Caco-2 (cell line): ENCODE results near the gene HNRNPU. TPM values are rescaled to one million over a fixed set of nuclear protein-coding genes. Genes with fewer than 3 reads are reported as not detected.

Experiments
- BruUV-seq: library from RNA; stranded (reverse); fragments of 400-500 nt; replicated peaks from 2 replicates; lab custom pipeline; 2021; lab: Mats Ljungman, UMichigan
- CTCF ChIA-PET: fragments of 300-600 bp; sonication (Branson Sonifier 250); formaldehyde crosslinking; loops from one replicate; lab custom pipeline; 2022; ENCODE audit warnings: antibody characterized with exemption; lab: Charles Lee
- POLR2A ChIA-PET: fragments of 300-600 bp; sonication (Branson Sonifier 250); formaldehyde crosslinking; loops from one replicate; lab custom pipeline; 2022; ENCODE audit warnings: antibody characterized with exemption; lab: Charles Lee
- DNase-seq, 2 experiments: peaks; one replicate each; pipeline versions ENCODE4 v3.0.0 to v3.0.0-alpha.2; 2020 to 2022
- H3K27me3 ChIP-seq: replicated peaks from 2 replicates; pipeline ENCODE4 v1.6.0; 2011; ENCODE audit warnings: low read length; ENCODE audit not compliant: control insufficient read depth, insufficient read depth
- H3K36me3 ChIP-seq: 2 replicates; pipeline ENCODE4 v1.5.1; 2011; ENCODE audit warnings: low read length; ENCODE audit not compliant: control insufficient read depth, insufficient read depth
- H3K4me1 ChIP-seq: fragments of 250-450 bp; sonication (Bioruptor Pico); 2 replicates; pipeline ENCODE4 v1.5.1; 2020; ENCODE audit warnings: mild to moderate bottlenecking
- H3K4me3 ChIP-seq: 2 replicates; pipeline ENCODE4 v1.5.1; 2011; ENCODE audit warnings: low read depth, mild to moderate bottlenecking, control low read depth, low read length
- H3K9me3 ChIP-seq: fragments of 250-450 bp; sonication (Bioruptor Pico); 2 replicates; pipeline ENCODE4 v1.5.1; 2020; ENCODE audit warnings: mild to moderate bottlenecking, moderate library complexity
- H3K27ac Mint-ChIP-seq: one replicate; pipeline ENCODE4 v1.8.0; 2022; ENCODE audit warnings: mixed read lengths; ENCODE audit not compliant: unreplicated experiment
- H3K27me3 Mint-ChIP-seq: one replicate; pipeline ENCODE4 v1.8.0; 2022; ENCODE audit warnings: mixed read lengths; ENCODE audit not compliant: insufficient read depth, unreplicated experiment
- H3K36me3 Mint-ChIP-seq: one replicate; pipeline ENCODE4 v1.8.0; 2022; ENCODE audit warnings: mild to moderate bottlenecking, mixed read lengths; ENCODE audit not compliant: insufficient read depth, unreplicated experiment
- H3K4me1 Mint-ChIP-seq: one replicate; pipeline ENCODE4 v1.8.0; 2022; ENCODE audit warnings: low read depth, mixed read lengths; ENCODE audit not compliant: unreplicated experiment
- H3K4me3 Mint-ChIP-seq: one replicate; pipeline ENCODE4 v1.8.0; 2022; ENCODE audit warnings: mild to moderate bottlenecking, moderate library complexity, mixed read lengths; ENCODE audit not compliant: unreplicated experiment
- H3K9me3 Mint-ChIP-seq: one replicate; pipeline ENCODE4 v1.8.0; 2022; ENCODE audit warnings: mixed read lengths; ENCODE audit not compliant: unreplicated experiment
- CTCF ChIP-seq, 2 experiments: fragments of 200-600 bp in 1 of 2; IDR thresholded peaks; 1 replicate in 1 of 2; 2 replicates in 1 of 2; pipeline versions ENCODE4 v1.5.1 to v1.8.0; 2011 to 2022; ENCODE audit warnings: antibody characterized with exemption in 1 of 2, control low read depth in 1 of 2, inconsistent platforms in 1 of 2, low read depth in 1 of 2, low read length in 1 of 2, mild to moderate bottlenecking in 1 of 2, moderate library complexity in 1 of 2; ENCODE audit not compliant: insufficient read depth in 1 of 2, severe bottlenecking in 1 of 2, unreplicated experiment in 1 of 2
- intact Hi-C: fragments of 100-400 bp; cut with micrococcal nuclease; formaldehyde crosslinking; loops from one replicate; pipeline ENCODE4 v1.10.0; 2022; ENCODE audit not compliant: unreplicated experiment
- total RNA-seq: library from RNA; stranded (reverse); gene quantifications from 2 replicates; pipeline ENCODE4 v1.2.3, GENCODE V29; 2022

HNRNPU gene
- total RNA-seq, 1 experiment from 2014 or later: 478 TPM

GRCh38 chr1:244839656-244840055 lies 24.7 kb downstream of the HNRNPU start:
- intact Hi-C loops: loop anchor here (10.0 kb wide), 1 partner anchor 385 kb away; the partner anchor contains the start of gene ADSS2
- Histone ChIP-seq H3K4me1 (peaks cover 43% of the 10 kb centered on the region), H3K4me3 (no peak overlapping the region), H3K9me3 (no peaks in the 10 kb centered on the region), H3K36me3 (peaks cover 2% of the 10 kb centered on the region; the same call in 1 of the 2 replicates), H3K27me3 (no peaks in the 10 kb centered on the region)
- Mint-ChIP-seq H3K27me3 (no peaks in the 10 kb centered on the region), H3K4me1 (peaks cover 28% of the 10 kb centered on the region), H3K27ac (no peak overlapping the region), H3K36me3 (peaks cover 87% of the 10 kb centered on the region), H3K9me3 (no peaks in the 10 kb centered on the region), H3K4me3 (no peak overlapping the region)
- ChIA-PET CTCF (no interaction called here), POLR2A (no interaction called here)
- no peak for TF ChIP-seq CTCF (IDR thresholded peaks at IDR 0.05; ENCODE audit: insufficient read depth in 1 of 2, low read depth in 1 of 2, low read length in 1 of 2, severe bottlenecking in 1 of 2, unreplicated experiment in 1 of 2)
- no TSS peak for BruUV-seq
- DNase-seq: no peak

GRCh38 chr1:244837597-244838258 lies 26.6 kb downstream of the HNRNPU start:
- Mint-ChIP-seq H3K4me3 (peak overlapping the region; percentile 97), H3K27ac (no peak overlapping the region), H3K27me3 (no peaks in the 10 kb centered on the region), H3K36me3 (peaks cover 82% of the 10 kb centered on the region), H3K4me1 (peaks cover 28% of the 10 kb centered on the region), H3K9me3 (no peaks in the 10 kb centered on the region)
- Histone ChIP-seq H3K27me3 (no peaks in the 10 kb centered on the region), H3K4me3 (no peak overlapping the region), H3K9me3 (no peaks in the 10 kb centered on the region), H3K4me1 (peaks cover 45% of the 10 kb centered on the region), H3K36me3 (peaks cover 2% of the 10 kb centered on the region; the same call in 1 of the 2 replicates)
- ChIA-PET POLR2A (interaction anchor here (0.6 kb wide), 1 partner anchor 13 kb away, joined by 4 read pairs; no protein-coding TSS in a partner anchor), CTCF (no interaction called here)
- intact Hi-C loops: loop anchor here (10.0 kb wide), 1 partner anchor 383 kb away; the partner anchor contains the start of gene ADSS2
- no peak for DNase-seq
- no TSS peak for BruUV-seq
- TF ChIP-seq CTCF (IDR thresholded peaks at IDR 0.05; ENCODE audit: insufficient read depth in 1 of 2, low read depth in 1 of 2, low read length in 1 of 2, severe bottlenecking in 1 of 2, unreplicated experiment in 1 of 2): no peak

GRCh38 chr1:244836584-244836983 lies 27.8 kb downstream of the HNRNPU start:
- peaks cover 42% of the 10 kb centered on the region for H3K4me1 ChIP-seq
- BruUV-seq: no TSS peak
- Mint-ChIP-seq H3K27me3 (no peaks in the 10 kb centered on the region), H3K27ac (peak overlapping the region; percentile 100), H3K4me1 (peaks cover 28% of the 10 kb centered on the region), H3K36me3 (peaks cover 75% of the 10 kb centered on the region), H3K4me3 (peak overlapping the region; percentile 97), H3K9me3 (no peaks in the 10 kb centered on the region)
- intact Hi-C loops: loop anchor here (10.0 kb wide), 1 partner anchor 382 kb away; the partner anchor contains the start of gene ADSS2
- POLR2A ChIA-PET: interaction anchor here (0.5 to 1.3 kb wide), 3 partner anchors 25 to 220 kb away, joined by 3 to 4 read pairs (median 3); a partner anchor contains a TSS
- CTCF ChIA-PET: interaction anchor here (0.7 to 1.4 kb wide), 3 partner anchors 134 to 231 kb away, joined by 3 to 9 read pairs (median 3); no protein-coding TSS in a partner anchor
- H3K36me3 ChIP-seq: peaks cover 2% of the 10 kb centered on the region; the same call in 1 of the 2 replicates
- no peak for TF ChIP-seq CTCF (IDR thresholded peaks at IDR 0.05; ENCODE audit: insufficient read depth in 1 of 2, low read depth in 1 of 2, low read length in 1 of 2, severe bottlenecking in 1 of 2, unreplicated experiment in 1 of 2)
- no peaks in the 10 kb centered on the region for H3K9me3 ChIP-seq
- H3K27me3 ChIP-seq: no peaks in the 10 kb centered on the region
- H3K4me3 ChIP-seq: peak overlapping the region; percentile 95
- no peak for DNase-seq
